ENCODE results near the gene MRPS7.
"Not testable (repeated sequence)": the region's sequence is repeated elsewhere in the genome, so short reads cannot be mapped to it uniquely, and the experiment has no call there.

Gene MRPS7

DNA sequence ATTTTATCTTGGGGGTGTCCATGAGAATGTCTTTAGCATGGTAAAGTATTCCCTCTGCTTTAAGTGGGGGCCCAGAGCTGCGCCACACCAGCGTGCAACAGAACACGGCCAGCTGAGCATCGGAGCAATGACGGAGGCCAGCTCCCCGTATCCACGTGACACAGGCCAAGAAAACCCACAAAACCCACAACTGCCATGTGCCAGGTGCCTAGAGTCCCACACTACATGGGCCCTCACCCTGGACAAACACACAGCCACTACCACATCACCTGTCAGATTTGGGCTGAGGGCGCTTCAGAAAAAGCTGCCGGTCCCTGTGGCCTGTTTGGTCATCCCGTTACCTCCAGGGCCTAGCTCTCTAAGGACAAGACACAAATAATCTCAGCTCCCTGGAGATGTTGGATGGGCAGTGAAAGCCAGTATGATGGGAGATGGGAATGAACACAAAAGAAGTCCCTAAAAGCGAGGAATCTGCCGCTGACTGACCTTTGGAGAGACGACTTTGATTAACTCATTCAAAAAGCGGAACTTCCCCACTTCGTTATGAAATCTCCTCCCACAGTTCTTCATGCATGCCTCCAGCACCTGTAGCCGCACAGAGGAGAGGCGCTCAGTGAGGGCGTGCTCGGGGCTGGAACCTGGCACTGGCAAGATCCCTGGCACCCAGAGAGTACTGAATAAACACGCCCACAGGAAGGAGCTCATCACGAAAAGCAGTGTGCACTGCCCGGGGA, 17.4 kb upstream of the MRPS7 start:
- DNase-seq = no peak

DNA sequence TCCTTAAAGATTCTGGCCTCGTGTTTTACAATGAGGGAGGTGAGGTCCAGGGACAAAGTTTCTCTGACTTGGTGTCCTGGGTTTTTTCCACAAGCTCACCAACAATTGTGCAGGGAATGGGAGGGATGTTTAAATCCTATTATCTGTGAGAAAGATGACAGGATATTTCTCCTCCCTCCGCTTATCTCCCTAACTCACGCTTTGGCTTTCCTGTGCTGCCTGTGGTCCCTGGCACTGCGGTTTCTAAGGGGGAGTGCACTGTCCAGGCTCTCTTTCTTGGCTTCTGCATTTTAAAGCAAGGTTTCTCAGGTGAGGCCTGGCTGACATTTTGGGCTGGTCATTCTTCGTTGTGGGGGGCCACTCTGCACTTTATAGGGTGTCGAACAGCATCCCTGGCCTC, 16.7 kb upstream of the MRPS7 start:
- no peak for DNase-seq

DNA sequence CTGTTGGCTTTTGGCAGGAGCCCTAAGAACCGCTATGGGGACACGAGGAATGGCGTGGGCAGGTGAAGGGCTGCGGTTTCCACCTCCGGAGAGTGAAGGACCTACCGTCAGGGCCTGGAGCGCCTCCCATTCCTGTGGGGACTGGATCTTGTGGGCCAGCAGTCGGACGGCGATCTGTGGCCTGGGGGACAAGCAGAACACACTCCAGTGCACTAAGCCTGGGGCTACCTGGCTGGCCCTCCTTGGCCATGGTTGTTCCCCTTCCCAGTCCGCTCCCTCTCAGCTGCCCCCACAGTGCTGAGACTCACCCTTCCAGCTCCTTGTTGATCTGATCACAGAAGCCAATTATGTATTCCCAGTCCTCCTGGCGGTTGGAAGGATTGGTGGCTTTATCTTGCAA, 15.3 kb upstream of the MRPS7 start:
- DNase-seq = no peak

DNA sequence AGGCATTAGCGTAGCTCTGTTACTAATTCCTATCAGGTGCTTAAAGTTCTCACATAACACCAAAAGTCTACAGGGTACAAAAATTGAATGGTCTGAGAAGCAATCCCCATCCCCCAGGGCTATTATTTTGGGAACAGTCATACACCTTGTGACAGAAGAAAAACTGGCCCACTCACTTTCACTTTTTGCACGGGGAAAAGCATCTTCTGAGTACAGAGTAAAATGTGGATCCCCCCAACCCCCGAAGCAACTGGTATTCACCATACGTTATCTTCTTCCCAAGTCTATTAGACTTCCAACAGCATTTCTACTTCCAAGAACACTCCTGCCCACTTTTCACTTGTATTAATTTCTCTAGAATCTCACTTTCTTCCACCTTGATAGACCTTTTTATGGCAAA, 12.1 kb upstream of the MRPS7 start:
- DNase-seq = no peak

DNA sequence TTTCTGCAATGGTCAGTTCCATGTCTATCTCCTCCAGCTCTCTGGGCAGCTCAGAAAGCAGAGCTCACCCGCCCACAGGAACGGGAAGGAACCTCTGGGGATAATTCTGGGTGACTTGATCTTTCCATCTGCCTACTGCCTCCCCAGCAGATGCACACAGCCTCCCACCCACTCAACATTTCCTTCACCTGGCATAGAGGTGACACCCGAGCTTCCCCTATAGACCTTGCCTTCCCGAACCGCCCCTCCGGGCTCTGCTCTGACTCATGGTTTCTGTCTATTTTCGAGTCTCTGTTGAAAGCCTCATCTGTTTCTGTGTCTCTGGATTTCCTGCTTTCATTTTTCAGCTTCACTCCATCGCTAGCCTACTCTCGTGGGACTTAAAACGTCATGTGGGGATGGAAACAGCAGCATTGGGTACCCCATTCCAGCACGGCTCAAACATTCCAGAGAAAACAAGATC, 11.6 kb upstream of the MRPS7 start:
- DNase-seq = no peak

DNA sequence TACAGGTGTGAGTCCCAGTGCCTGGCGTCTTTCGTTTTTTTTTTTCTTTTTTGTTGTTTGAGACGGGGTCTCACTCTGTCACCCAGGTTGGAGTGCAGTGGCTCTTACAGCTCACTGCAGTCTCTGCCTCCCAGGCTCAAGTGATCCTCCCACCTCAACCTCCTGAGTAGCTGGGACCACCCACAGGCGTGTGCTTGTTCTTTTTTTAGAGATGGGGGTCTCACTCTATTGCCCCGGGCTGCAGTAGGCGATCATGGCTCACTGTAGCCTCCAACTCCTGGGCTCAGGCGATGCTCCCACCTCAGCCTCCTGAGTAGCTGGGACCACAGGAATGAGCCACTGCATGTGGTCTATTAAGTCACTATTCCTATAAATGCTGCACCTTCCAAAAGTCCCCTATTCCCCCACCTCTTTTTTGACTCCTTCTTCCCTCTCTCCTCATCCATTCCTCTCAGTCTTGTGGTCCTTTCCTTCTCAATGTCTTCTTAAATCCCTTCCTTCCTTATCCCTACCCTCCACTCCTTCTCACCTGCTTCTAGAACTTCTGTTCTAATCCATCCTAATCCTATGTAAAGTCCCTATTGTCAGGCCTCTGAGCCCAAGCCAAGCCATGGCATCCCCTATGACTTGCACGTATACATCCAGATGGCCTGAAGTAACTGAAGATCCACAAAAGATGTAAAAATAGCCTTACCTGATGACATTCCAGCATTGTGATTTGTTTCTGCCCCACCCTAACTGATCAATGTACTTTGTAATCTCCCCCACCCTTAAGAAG, 9.5 kb upstream of the MRPS7 start:
- no peak for DNase-seq

DNA sequence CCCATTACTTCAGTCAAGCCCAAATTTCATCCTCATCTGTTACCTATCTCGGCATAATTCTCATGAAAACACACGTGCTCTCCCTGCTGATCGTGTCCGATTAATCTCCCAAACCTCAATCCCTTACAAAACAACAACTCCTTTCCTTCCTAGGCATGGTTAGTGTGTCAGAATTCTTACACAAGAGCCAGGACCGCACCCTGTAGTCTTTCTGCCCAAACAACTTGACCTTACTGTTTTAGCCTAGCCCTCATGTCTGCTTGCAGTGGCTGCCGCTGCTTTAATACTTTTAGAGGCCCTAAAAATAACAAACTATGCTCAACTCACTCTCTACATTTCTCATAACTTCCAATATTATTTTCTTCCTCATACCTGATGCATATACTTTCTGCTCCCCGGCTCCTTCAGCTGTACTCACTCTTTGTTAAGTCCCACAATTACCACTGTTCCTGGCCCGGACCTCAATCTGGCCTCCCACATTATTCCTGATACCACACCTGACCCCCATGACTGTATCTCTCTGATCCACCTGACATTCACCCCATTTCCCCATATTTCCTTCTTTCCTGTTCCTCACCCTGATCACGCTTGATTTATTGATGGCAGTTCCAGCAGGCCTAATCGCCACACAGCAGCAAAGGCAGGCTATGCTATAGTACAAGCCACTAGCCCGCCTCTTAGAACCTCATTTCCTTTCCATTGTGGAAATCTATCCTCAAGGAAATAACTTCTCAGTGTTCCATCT, 5.6 kb upstream of the MRPS7 start:
- DNase-seq = not testable (repeated sequence)

DNA sequence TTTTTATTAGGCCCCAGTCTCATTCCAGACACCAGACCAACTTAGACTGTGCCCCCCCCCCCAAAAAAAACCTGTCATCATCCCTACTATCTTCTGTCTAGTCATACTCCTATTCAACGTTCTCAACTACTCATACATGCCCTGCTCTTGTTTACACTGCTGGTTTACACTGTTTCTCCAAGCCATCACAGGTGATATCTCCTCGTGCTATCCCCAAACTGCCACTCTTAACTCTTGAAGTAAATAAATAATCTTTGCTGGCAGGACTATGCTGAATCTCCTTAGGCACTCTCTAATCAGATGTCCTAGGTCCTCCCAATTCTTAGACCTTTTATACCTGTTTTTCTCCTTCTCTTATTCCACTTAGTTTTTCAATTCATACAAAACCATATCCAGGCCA, 4.5 kb upstream of the MRPS7 start:
- DNase-seq = not testable (repeated sequence)

DNA sequence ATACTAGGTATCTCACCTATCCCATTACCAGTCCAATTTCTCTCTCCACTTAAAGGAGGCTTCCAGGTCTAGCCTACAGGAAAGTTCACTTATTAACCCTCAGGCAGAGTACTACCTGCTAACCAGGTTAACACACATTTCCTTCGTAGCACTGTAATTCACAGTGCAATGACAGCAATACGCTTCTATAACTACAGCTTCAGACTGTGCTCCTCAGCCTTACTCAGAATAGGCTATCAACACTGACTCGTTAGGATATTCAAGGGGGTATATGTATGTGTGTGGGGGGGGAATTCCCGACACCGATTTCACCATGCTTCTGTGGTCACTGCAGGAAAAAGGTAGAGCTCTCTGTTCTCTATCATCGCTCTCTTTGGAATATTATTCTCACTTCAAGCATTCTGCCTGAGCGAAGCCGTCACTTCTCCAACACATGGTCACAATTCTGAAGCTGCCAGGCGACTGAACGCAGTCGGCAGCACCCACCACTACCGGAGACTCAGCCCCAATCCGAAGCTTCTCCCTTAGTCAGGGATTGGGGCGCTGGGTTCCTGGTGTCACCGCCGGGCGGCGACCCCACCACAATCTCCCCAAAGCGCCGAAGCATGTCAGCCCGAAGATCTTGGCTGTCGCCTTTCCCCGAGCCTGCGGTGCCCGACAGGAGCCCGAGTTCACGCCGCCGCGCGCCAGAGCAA, 891 bp upstream of the MRPS7 start:
- no peak for DNase-seq

DNA sequence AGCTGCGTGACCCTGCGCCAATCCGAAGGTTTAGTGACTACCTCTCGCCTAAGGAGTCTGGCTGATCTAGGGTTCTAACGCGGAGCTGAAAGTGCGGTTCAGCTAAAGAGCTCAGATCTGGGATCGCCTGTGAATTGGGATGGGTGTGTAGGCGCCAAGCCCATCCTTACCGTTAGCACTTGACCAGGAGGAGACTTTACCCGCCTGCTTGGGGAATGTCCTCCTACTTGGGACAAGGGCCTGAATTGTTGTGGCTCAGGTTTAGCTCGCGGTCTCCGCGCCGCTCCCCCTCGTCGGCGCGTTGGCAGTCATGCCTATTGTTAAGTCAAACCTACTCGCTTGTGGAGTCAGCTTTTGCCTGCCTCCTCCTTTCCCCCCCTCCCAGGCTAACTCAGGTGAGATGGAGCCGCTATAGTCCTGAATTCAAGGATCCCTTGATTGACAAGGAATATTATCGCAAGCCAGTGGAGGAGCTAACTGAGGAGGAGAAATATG, 480 bp downstream of the MRPS7 start:
- DNase-seq = no peak

DNA sequence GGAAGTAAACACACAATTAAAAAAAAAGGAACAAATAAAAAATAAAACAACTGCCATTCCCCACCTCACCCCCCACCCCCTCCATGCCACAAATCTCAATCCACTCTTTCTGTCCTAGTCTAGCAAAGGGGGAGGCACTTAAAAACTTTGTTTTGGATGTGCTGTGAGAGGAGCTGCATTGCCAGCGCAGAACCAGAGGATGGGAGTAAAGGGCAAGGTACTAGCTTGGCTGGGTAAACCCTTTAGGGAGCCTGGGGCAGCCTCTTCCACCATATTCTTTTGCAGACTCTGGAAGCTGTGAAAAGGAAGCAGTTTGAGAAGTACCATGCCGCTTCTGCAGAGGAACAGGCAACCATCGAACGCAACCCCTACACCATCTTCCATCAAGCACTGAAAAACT, 1.4 kb downstream of the MRPS7 start:
- no peak for DNase-seq

DNA sequence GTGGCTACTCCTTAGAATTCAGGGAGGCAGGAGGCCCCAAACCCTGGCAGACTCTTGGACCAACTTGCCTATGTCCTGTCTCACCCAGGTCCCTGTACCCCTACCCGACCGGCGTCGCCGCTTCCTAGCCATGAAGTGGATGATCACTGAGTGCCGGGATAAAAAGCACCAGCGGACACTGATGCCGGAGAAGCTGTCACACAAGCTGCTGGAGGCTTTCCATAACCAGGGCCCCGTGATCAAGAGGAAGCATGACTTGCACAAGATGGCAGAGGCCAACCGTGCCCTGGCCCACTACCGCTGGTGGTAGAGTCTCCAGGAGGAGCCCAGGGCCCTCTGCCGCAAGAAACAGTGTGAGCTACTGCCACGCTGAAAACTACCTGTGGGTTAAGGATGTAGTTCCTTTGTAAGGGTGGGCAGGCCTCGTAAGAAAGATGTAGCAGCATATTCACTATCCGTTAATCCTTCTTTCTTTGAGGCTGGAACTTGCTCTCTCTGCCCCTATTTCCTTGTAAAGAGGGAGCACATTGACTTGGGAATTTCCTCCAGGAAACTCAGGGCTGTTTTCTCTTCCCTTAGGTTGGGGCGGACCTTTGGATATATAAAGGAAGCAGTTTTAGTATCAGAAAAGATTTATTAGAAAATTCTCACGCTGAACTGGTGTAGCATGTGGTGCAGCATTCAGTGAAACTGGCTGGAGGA, 4.1 kb downstream of the MRPS7 start:
- DNase-seq = no peak

DNA sequence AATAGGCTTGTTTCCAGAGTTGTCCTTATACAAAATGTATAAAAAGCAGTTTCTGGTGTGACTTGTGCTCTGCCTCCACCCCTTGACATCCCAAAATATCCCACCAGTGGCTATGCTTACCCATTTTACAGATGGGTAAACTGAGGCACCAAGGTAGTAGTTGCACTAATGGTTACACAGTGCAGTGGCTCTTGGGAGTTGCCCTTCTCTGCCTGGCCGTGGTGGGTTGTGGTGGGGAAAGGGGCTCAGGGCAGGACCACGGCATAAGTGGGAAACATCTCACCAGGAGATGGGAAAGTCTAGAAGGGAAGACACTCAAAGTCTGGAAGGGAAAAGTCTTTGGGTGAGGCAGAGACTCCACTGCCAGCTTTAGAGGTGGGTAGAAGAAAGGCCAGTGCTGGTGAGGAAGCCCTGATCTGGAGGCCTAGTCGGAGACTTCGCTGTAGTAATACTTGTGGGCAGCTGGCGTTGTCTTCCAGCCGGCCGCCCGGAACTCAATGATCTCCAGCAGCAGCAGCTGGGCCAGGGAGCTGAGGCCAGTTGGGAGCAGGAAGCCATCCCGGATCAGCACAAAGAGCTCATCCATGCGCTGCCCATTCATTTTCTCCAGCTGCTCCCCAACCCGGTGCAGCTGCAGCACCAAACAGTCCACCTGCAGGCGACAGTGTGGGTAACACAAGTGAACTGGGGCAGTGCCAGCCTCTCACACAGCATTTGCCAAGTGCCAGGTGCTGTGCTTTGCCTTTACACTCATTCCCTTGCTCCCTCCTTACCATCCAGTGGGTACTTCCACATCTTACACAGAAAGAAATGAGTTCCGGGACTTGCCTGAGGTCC, 4.9 kb downstream of the MRPS7 start:
- no peak for DNase-seq

DNA sequence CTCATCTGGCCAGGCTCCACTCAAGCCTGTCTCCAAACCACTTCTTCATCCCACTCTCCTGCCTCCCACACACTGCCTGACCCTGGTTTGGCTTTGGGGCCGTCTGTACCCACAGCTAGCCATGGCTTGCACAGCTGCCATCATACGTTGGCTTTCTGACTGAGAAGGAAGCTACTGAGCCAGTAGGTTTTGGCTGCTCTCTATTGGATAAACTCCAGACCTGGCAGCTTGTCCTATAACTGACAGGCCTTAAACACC, 5.4 kb downstream of the MRPS7 start:
- DNase-seq = no peak

DNA sequence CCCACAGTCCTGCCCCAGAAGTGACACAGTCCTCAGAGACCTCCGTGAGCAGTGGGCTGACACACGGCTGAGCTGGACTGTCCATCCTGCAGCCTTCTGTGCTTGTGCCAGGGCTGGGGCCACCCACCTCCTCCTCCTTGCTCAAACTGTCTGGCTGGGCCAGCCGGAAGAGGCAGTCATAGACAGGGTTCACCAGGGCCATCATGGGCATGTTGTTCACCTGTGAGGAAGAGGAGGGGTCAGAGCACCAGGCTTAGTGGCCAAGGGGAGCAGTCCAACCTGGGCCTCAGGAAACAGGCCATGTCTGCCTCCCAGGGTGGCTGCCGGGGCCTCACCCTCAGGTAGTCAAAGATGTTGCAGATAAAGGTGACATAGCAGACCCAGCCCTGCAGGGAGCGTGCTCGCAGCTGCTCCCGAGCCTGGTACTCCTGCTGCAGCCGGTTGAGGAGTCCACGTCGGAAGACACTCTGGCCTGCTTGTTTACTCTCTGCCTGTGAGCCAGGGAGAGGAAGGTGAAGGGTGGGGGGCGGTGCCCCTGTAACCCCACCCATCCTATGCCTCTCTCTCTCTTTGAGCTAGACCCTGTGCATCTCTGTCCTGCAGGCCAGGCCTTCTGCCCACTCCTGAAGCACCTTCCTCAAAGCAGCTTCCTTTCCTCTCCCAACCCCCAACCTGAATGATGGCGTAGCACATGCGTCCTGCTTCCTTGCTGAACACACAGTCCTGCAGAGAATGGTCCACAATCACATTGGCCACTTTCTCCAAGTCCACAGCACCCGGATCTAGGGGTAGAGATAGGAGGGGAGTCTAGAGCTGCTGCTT, 5.9 kb downstream of the MRPS7 start:
- DNase-seq = no peak

DNA sequence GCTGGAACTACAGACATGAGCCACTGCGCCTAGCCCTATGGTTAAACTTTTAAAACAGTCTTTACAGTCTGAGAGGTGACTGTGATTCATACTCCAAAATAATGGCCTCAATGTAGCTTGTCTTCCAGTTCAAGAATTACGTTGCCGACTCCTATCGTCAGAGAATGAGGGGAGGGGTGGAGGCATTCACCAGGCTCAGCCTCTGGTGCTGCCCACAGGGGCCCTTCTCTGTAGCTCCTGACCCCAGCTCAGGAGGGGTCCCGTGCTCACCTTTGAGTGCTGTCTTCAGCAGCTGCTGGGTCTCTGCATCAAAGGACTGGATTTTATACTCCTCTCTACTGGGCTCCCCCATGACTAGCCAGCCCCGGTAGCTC, 8.2 kb downstream of the MRPS7 start:
- no peak for DNase-seq

DNA sequence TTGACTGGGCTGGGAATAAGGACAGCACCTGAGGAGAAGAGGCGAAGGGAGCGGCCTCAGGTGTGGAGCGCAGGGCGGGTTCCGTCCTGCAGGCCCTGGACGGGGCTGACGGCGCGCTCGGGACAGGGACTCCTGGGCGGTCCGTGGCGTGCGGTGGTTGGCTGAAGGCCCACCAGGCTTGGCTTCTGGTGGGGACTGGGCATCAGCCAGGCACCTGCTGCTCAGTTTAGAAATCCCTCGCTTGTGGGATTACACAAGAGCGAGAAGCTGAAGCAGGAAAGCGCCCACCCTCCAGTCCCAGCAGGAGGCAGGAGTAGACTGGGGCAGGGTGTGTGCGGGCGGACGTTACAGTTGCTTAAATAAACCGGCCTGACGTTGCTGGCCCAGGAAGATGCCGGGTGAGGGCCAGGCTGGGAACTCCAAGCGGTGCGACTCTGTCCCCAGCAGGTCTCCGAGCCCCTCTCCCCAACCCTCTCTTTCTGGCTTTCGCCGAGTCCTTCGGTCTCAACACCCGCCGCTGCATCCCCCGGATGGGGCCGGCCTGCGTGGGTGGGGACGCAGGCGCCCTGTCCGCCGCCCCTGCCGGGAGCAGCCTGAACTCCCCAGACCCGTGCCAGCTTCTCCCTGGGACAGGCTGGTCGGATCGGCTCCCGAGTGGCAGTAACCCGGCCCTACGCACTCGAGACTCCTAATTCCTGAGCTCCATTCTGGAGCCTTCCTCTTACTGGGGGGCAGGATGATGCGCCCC, 8.7 kb downstream of the MRPS7 start:
- peak; percentile 83 for DNase-seq

DNA sequence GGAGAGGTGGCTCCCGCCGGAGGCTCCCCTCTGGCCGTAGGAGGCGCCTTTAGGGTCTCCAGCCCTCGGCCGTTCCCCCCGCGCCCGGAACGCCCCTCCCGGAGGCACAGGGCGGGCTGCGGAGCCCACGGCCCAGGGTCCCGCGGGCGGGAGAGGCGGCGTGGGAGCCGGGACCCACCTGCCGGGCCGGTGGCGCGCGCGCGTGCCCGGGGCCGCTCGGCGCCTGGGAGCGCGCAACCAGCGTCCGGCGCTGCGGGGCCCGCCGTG, 9.2 kb downstream of the MRPS7 start, which contains the start of gene MIF4GD:
MIF4GD (minus strand) TSS at position 266 of the 267 bp plus-strand sequence. CDS start 1,036 bp downstream, outside the sequence.
- no peak for DNase-seq

DNA sequence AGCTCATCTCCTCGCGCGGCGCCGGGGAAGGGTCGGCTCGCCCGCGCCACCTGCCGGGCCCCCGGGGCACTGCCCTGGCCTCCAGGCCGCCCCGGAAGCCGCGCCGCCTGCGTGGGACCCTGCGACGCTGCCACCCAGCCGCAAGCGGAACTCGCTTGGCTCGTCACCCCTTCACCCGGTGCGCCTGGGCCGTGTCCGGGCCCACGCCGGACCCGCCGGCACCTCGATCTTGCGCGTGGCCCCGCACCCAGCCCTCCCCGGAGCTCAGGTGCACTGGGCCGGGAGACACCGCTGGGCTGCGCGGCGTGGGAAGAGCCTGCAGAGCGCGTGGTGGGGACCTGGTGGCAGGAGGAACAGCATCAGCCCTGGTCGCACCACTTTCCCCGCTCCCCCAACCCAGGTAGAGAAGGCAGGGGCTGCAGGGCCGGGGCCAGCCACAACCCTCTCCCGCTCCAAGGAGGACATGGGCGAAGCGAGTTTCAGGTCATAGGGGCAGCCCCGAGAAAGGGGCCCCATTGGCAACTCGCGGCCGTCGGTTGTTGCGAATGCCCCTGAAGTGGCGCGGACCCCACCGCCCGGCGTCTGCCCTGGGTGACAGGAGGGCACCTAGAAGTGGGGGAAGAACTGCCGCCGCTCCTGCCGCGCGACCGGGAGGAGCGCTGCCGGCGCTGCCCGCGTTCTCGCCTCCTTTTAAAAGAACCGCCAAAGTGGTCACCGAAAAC, 9.7 kb downstream of the MRPS7 start:
- peak; percentile 65 for DNase-seq
